ENCODE data around the gene EIF1B.

DNA sequence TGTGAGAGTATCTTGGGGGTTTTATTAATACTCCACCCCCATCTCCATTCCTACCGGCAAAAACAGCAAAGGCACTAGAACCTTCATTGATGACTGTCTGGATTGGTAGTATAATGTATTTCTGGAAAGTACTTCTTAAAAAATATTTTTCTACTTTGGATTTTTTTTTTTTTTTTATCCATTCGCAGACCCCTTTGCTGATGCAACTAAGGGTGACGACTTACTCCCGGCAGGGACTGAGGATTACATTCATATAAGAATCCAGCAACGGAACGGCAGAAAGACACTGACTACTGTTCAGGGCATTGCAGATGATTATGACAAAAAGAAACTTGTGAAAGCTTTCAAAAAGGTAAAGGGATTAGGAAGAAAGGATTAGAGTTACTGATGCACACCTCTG, 1.2 kb downstream of the EIF1B start:
- TF ChIP-seq, protein P1, sequence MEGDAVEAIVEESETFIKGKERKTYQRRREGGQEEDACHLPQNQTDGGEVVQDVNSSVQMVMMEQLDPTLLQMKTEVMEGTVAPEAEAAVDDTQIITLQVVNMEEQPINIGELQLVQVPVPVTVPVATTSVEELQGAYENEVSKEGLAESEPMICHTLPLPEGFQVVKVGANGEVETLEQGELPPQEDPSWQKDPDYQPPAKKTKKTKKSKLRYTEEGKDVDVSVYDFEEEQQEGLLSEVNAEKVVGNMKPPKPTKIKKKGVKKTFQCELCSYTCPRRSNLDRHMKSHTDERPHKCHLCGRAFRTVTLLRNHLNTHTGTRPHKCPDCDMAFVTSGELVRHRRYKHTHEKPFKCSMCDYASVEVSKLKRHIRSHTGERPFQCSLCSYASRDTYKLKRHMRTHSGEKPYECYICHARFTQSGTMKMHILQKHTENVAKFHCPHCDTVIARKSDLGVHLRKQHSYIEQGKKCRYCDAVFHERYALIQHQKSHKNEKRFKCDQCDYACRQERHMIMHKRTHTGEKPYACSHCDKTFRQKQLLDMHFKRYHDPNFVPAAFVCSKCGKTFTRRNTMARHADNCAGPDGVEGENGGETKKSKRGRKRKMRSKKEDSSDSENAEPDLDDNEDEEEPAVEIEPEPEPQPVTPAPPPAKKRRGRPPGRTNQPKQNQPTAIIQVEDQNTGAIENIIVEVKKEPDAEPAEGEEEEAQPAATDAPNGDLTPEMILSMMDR (IDR thresholded peaks at IDR 0.05), result no peak
- TF ChIP-seq POLR2A (IDR thresholded peaks at IDR 0.05), result no peak

Data from vagina (tissue), 2 donors.